ENCODE data around the gene MSANTD7. TPM values are rescaled to one million over a fixed set of nuclear protein-coding genes. Genes with fewer than 3 reads are reported as not detected.

The MSANTD7 gene
- total and polyA plus RNA-seq, 9 of the 15 experiments (the other 6 are each of a cell fraction or from before 2014, with no cell fraction given), result 5.2 to 27.3 (median 23.6) TPM

DNA sequence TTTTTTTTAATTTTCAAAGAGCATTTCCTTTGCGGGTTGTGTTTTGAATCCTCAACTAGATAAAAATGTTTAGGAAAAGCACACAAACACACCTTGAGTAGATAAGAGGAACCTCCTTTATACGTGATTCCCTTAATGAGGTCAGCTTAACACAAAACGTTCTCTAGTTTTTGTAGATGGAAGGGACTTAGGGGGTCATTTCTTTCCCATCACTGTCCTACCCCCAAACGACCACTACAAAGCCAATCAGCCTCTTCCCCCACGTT, 41.8 kb downstream of the MSANTD7 start:
- Histone ChIP-seq H3K27ac (ENCODE audit: extremely low read depth, low read depth, low read length) (peak overlapping the region; percentile 85), H3K9me3 (replicated peaks; ENCODE audit: control insufficient read depth, insufficient read depth, low read depth, low read length) (no peaks in the 10 kb centered on the region), H3K36me3 (ENCODE audit: control insufficient read depth, insufficient read depth, low read length) (peaks cover 34% of the 10 kb centered on the region; the same call in 2 of the 3 replicates), H2AFZ (ENCODE audit: low read depth, low read length) (no peak overlapping the region), H3K9me1 (ENCODE audit: control insufficient read depth, insufficient read depth, low read length) (no peaks in the 10 kb centered on the region), H3K4me1 (replicated peaks in 1 of 2; ENCODE audit: control insufficient read depth in 2 of 2, insufficient read depth in 2 of 2, low read length in 2 of 2) (peaks cover 12 to 15% of the 10 kb centered on the region in 2 experiments), H3K4me3 (peak overlapping the region; percentile 96), H3K9ac (ENCODE audit: insufficient read depth in 1 of 2, low read depth in 2 of 2, low read length in 2 of 2) (peak overlapping the region; percentile 73 to 78), H4K20me1 (replicated peaks; ENCODE audit: control insufficient read depth, insufficient read depth, low read length) (peaks cover 16% of the 10 kb centered on the region), H3K4me2 (ENCODE audit: insufficient read depth, low read length) (peak overlapping the region; percentile 78), H3K79me2 (ENCODE audit: control insufficient read depth, insufficient read depth, low read length) (peaks cover 82% of the 10 kb centered on the region), H3K27me3 (ENCODE audit: control insufficient read depth in 2 of 2, insufficient read depth in 2 of 2, low read length in 2 of 2) (no peaks in the 10 kb centered on the region)
- in situ Hi-C loops (cut with MboI) (no loop called here), intact Hi-C loops (cut with micrococcal nuclease) (loop anchor here (5.0 kb wide), 2 partner anchors 43 to 72 kb away; partner anchors contain the start of genes CDNF, DCLRE1C, HSPA14 and MSANTD7)
- ATAC-seq (no peak), FAIRE-seq (no peak), DNase-seq (ENCODE audit: extremely low read depth in 1 of 4, low spot score in 3 of 4) (no peak)
- ChIA-PET POLR2A (interaction anchor here (0.9 to 2.5 kb wide), 3 partner anchors 10 to 218 kb away, joined by 3 to 14 read pairs (median 3); partner anchors contain the start of gene DCLRE1C), CTCF (ENCODE audit: low intra/inter-chr PET ratio) (no interaction called here)
- TF ChIP-seq HMG20B (CRISPR knock-in tag; IDR thresholded peaks at IDR 0.05) (no peak), BHLHE40 (IDR thresholded peaks at IDR 0.05; ENCODE audit: low read length) (no peak), ZNF232 (CRISPR knock-in tag; IDR thresholded peaks at IDR 0.05) (no peak), ZSCAN32 (CRISPR knock-in tag; IDR thresholded peaks at IDR 0.05) (no peak), ZBTB8A (IDR thresholded peaks at IDR 0.05; ENCODE audit: partially characterized antibody) (no peak), KDM1A (IDR thresholded peaks at IDR 0.05) (no peak)
- TF ChIP-seq, protein P1, sequence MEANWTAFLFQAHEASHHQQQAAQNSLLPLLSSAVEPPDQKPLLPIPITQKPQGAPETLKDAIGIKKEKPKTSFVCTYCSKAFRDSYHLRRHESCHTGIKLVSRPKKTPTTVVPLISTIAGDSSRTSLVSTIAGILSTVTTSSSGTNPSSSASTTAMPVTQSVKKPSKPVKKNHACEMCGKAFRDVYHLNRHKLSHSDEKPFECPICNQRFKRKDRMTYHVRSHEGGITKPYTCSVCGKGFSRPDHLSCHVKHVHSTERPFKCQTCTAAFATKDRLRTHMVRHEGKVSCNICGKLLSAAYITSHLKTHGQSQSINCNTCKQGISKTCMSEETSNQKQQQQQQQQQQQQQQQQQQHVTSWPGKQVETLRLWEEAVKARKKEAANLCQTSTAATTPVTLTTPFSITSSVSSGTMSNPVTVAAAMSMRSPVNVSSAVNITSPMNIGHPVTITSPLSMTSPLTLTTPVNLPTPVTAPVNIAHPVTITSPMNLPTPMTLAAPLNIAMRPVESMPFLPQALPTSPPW (CRISPR knock-in tag; IDR thresholded peaks at IDR 0.05), result 0 out of 2 replicates have a peak, but pooled peaks have one; percentile 10
- TF ChIP-seq, protein P2, sequence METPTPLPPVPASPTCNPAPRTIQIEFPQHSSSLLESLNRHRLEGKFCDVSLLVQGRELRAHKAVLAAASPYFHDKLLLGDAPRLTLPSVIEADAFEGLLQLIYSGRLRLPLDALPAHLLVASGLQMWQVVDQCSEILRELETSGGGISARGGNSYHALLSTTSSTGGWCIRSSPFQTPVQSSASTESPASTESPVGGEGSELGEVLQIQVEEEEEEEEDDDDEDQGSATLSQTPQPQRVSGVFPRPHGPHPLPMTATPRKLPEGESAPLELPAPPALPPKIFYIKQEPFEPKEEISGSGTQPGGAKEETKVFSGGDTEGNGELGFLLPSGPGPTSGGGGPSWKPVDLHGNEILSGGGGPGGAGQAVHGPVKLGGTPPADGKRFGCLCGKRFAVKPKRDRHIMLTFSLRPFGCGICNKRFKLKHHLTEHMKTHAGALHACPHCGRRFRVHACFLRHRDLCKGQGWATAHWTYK (CRISPR knock-in tag; IDR thresholded peaks at IDR 0.05), result no peak
- TF ChIP-seq, protein P3, sequence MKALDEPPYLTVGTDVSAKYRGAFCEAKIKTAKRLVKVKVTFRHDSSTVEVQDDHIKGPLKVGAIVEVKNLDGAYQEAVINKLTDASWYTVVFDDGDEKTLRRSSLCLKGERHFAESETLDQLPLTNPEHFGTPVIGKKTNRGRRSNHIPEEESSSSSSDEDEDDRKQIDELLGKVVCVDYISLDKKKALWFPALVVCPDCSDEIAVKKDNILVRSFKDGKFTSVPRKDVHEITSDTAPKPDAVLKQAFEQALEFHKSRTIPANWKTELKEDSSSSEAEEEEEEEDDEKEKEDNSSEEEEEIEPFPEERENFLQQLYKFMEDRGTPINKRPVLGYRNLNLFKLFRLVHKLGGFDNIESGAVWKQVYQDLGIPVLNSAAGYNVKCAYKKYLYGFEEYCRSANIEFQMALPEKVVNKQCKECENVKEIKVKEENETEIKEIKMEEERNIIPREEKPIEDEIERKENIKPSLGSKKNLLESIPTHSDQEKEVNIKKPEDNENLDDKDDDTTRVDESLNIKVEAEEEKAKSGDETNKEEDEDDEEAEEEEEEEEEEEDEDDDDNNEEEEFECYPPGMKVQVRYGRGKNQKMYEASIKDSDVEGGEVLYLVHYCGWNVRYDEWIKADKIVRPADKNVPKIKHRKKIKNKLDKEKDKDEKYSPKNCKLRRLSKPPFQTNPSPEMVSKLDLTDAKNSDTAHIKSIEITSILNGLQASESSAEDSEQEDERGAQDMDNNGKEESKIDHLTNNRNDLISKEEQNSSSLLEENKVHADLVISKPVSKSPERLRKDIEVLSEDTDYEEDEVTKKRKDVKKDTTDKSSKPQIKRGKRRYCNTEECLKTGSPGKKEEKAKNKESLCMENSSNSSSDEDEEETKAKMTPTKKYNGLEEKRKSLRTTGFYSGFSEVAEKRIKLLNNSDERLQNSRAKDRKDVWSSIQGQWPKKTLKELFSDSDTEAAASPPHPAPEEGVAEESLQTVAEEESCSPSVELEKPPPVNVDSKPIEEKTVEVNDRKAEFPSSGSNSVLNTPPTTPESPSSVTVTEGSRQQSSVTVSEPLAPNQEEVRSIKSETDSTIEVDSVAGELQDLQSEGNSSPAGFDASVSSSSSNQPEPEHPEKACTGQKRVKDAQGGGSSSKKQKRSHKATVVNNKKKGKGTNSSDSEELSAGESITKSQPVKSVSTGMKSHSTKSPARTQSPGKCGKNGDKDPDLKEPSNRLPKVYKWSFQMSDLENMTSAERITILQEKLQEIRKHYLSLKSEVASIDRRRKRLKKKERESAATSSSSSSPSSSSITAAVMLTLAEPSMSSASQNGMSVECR (CRISPR knock-in tag; IDR thresholded peaks at IDR 0.05), result no peak
- WGBS (ENCODE audit: insufficient coverage, low coverage, missing lambda C conversion rate), result 2% methylated on average over 5 of the region's 5 CpGs
- no TSS peak for BruUV-seq (replicated peaks)

Measured in K562 (cell line).